A549 (cell line): ENCODE measurements around the gene UROC1. TPM values are rescaled to one million over a fixed set of nuclear protein-coding genes. Genes with fewer than 3 reads are reported as not detected.

Experiments used
- ATAC-seq, 2 experiments: fragments of 200-7000 bp in 1 of 2; fragments of >200 bp in 1 of 2; cut with Nextera tagmentation in 1 of 2; cut with Tn5 transposase in 1 of 2; 3 replicates each; pipeline versions ENCODE4 v1.8.0 to v1.9.1; 2018 to 2020; ENCODE audit warnings: mild to moderate bottlenecking in 1 of 2, moderate library complexity in 1 of 2
- CTCF ChIA-PET: fragments of 300-600 bp; sonication (Branson Sonifier 250); formaldehyde crosslinking; extraction: SDS; loops from one replicate; lab custom pipeline; 2021; ENCODE audit warnings: antibody characterized with exemption, inconsistent platforms; lab: Yijun Ruan, JAX
- POLR2A ChIA-PET: fragments of 350-600 bp; formaldehyde crosslinking; extraction: SDS; loops from one replicate; lab custom pipeline; 2021; ENCODE audit warnings: antibody characterized with exemption, inconsistent platforms; lab: Yijun Ruan, JAX
- DNase-seq, 2 experiments: peaks; one replicate each; pipeline versions ENCODE4 v3.0.0 to v3.0.0-alpha.2; 2011 to 2016; ENCODE audit warnings: low read depth in 1 of 2, low spot score in 1 of 2
- FAIRE-seq: peaks from 2 replicates; lab custom pipeline; 2011; peaks lifted over from hg19 to GRCh38; lab: Jason Lieb, UNC
- H3K27ac ChIP-seq, 2 experiments: fragments of >200 bp; sonication (Bioruptor Twin); formaldehyde crosslinking; 3 replicates each; pipeline ENCODE4 v1.5.1; 2016 to 2017
- H3K4me1 ChIP-seq: fragments of >200 bp; sonication (Bioruptor Twin); formaldehyde crosslinking; 3 replicates; pipeline ENCODE4 v1.6.1; 2016
- H3K4me2 ChIP-seq: fragments of >200 bp; sonication (Bioruptor Twin); formaldehyde crosslinking; 3 replicates; pipeline ENCODE4 v1.6.1; 2016
- H3K4me3 ChIP-seq: fragments of >200 bp; sonication (Bioruptor Twin); formaldehyde crosslinking; 3 replicates; pipeline ENCODE4 v1.5.1; 2016
- H3K9me3 ChIP-seq: fragments of >200 bp; sonication (Bioruptor Twin); formaldehyde crosslinking; 3 replicates; pipeline ENCODE4 v1.6.1; 2016
- BHLHE40 ChIP-seq: IDR thresholded peaks from 2 replicates; pipeline ENCODE4 v1.6.1; 2012; ENCODE audit warnings: low read depth, low read length, inconsistent platforms
- CHD2 ChIP-seq: fragments of 150-350 bp; IDR thresholded peaks from 2 replicates; pipeline ENCODE4 v1.6.1; 2014; ENCODE audit warnings: low read length; ENCODE audit not compliant: partially characterized antibody
- EHF ChIP-seq: fragments of 250-450 bp; sonication (Bioruptor Pico); IDR thresholded peaks from 2 replicates; pipeline ENCODE4 v1.5.0; 2020; ENCODE audit warnings: mild to moderate bottlenecking
- EHMT2 ChIP-seq: fragments of 200-600 bp; sonication (generic); IDR thresholded peaks from 2 replicates; pipeline ENCODE4 v1.6.1; 2016; ENCODE audit warnings: antibody characterized with exemption, low read depth, mild to moderate bottlenecking, moderate library complexity
- EP300 ChIP-seq, 2 experiments: fragments of >200 bp; sonication (Bioruptor Twin); formaldehyde crosslinking; IDR thresholded peaks; 2 replicates in 1 of 2; 3 replicates in 1 of 2; pipeline ENCODE4 v1.6.1; 2016 to 2017
- FOSB ChIP-seq: fragments of 250-450 bp; sonication (Bioruptor Pico); IDR thresholded peaks from 2 replicates; pipeline ENCODE4 v1.5.0; 2020; ENCODE audit warnings: mild to moderate bottlenecking, moderate library complexity
- GATA3 ChIP-seq: IDR thresholded peaks from 2 replicates; pipeline ENCODE4 v1.6.1; 2012; ENCODE audit warnings: borderline replicate concordance
- HDAC2 ChIP-seq: fragments of 200-600 bp; sonication (generic); IDR thresholded peaks from 2 replicates; pipeline ENCODE4 v1.6.1; 2016
- HOXA7 ChIP-seq: fragments of 250-450 bp; sonication (Bioruptor Pico); IDR thresholded peaks from 2 replicates; pipeline ENCODE4 v1.5.0; 2020; ENCODE audit warnings: mild to moderate bottlenecking, moderate library complexity
- HOXB5 ChIP-seq: fragments of 250-450 bp; sonication (Bioruptor Pico); IDR thresholded peaks from 2 replicates; pipeline ENCODE4 v1.5.0; 2020; ENCODE audit warnings: mild to moderate bottlenecking, moderate library complexity
- JUN ChIP-seq, 2 experiments: fragments of >200 bp; sonication (Bioruptor Twin); formaldehyde crosslinking; IDR thresholded peaks; 2 replicates in 1 of 2; 3 replicates in 1 of 2; pipeline ENCODE4 v1.6.1; 2016 to 2017
- KDM5A ChIP-seq: fragments of 200-600 bp; sonication (generic); IDR thresholded peaks from 2 replicates; pipeline ENCODE4 v1.6.1; 2016; ENCODE audit warnings: antibody characterized with exemption, mild to moderate bottlenecking
- MAFK ChIP-seq: fragments of 450-650 bp; IDR thresholded peaks from 2 replicates; pipeline ENCODE4 v1.6.1; 2014; ENCODE audit not compliant: partially characterized antibody
- MAZ ChIP-seq: fragments of 150-350 bp; IDR thresholded peaks from 2 replicates; pipeline ENCODE4 v1.6.1; 2014; ENCODE audit warnings: antibody characterized with exemption, low read depth, low read length, borderline replicate concordance
- NFE2L2 ChIP-seq: fragments of 150-350 bp; conservative IDR thresholded peaks from 2 replicates; pipeline ENCODE4 v1.6.1; 2014; ENCODE audit warnings: low read length
- NPAS2 ChIP-seq: fragments of 250-450 bp; sonication (Bioruptor Pico); IDR thresholded peaks from 2 replicates; pipeline ENCODE4 v1.8.0; 2022; ENCODE audit warnings: mild to moderate bottlenecking, moderate library complexity, borderline replicate concordance
- POLR2A ChIP-seq: IDR thresholded peaks from 2 replicates; pipeline ENCODE4 v1.6.1; 2012; ENCODE audit warnings: mild to moderate bottlenecking, low read length
- RARB ChIP-seq: fragments of 250-450 bp; sonication (Bioruptor Pico); IDR thresholded peaks from 2 replicates; pipeline ENCODE4 v1.8.0; 2021; ENCODE audit warnings: mild to moderate bottlenecking, moderate library complexity
- RCOR1 ChIP-seq: fragments of 150-350 bp; IDR thresholded peaks from 2 replicates; pipeline ENCODE4 v1.6.1; 2014; ENCODE audit warnings: antibody characterized with exemption, low read length, low read depth
- SMC3 ChIP-seq: fragments of >200 bp; sonication (Bioruptor Twin); formaldehyde crosslinking; IDR thresholded peaks from 3 replicates; pipeline ENCODE4 v1.6.1; 2018; ENCODE audit warnings: inconsistent platforms
- SREBF2 ChIP-seq: fragments of 450-650 bp; IDR thresholded peaks from 2 replicates; pipeline ENCODE4 v1.6.1; 2014; ENCODE audit warnings: mild to moderate bottlenecking, moderate library complexity
- ZSCAN20 ChIP-seq: fragments of 250-450 bp; sonication (Bioruptor Pico); IDR thresholded peaks from 2 replicates; pipeline ENCODE4 v1.8.0; 2022; ENCODE audit warnings: mild to moderate bottlenecking, moderate library complexity
- WGBS: methylation state at CpG from one replicate; pipeline ENCODE4 v1.1.6; 2017; ENCODE audit errors: missing lambda C conversion rate; 5-methylcytosine and 5-hydroxymethylcytosine counted together
- polyA plus RNA-seq, 4 experiments: library from polyadenylated mRNA; depleted of rRNA in 3 of 4; stranded (reverse); fragments of >200 nt; fragmentation: RNase III in 1 of 4; extraction: RNeasy Plus Mini Kit Qiagen cat#74134 plus additional on column Dnase treatment in 1 of 4; gene quantifications; 2 replicates in 3 of 4; 3 replicates in 1 of 4; pipeline ENCODE4 v1.2.3, GENCODE V29; 2011 to 2017
- TF ChIP-seq, protein P1 (sequence below): fragments of >200 bp; sonication (Bioruptor Twin); formaldehyde crosslinking; IDR thresholded peaks from 3 replicates; pipeline ENCODE4 v1.6.1; 2016
- TF ChIP-seq, protein P2 (sequence below): fragments of 450-650 bp; IDR thresholded peaks from 2 replicates; pipeline ENCODE4 v1.6.1; 2014; ENCODE audit warnings: antibody characterized with exemption
- TF ChIP-seq, protein P3 (sequence below): fragments of 200-600 bp; sonication (generic); IDR thresholded peaks from 2 replicates; pipeline ENCODE4 v1.6.1; 2016; ENCODE audit warnings: antibody characterized with exemption, mild to moderate bottlenecking, moderate library complexity
- TF ChIP-seq, protein P4 (sequence below): fragments of >200 bp; sonication (Bioruptor Twin); formaldehyde crosslinking; IDR thresholded peaks from 3 replicates; pipeline ENCODE4 v1.5.1; 2016

Gene UROC1
- polyA plus RNA-seq, 2 of the 4 experiments (the other 2 are of a cell fraction): not detected

GRCh38 chr3:126439346-126439967, 78.1 kb downstream of the UROC1 start (continued):
- TF ChIP-seq, protein P1, sequence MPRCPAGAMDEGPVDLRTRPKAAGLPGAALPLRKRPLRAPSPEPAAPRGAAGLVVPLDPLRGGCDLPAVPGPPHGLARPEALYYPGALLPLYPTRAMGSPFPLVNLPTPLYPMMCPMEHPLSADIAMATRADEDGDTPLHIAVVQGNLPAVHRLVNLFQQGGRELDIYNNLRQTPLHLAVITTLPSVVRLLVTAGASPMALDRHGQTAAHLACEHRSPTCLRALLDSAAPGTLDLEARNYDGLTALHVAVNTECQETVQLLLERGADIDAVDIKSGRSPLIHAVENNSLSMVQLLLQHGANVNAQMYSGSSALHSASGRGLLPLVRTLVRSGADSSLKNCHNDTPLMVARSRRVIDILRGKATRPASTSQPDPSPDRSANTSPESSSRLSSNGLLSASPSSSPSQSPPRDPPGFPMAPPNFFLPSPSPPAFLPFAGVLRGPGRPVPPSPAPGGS: no peak
- TF ChIP-seq FOSB (CRISPR knock-in tag) (no peak), SREBF2 (no peak), CHD2 (no peak), HOXA7 (CRISPR knock-in tag) (no peak), RCOR1 (no peak), GATA3 (no peak), EHF (CRISPR knock-in tag) (no peak)
- TF ChIP-seq, protein P2, sequence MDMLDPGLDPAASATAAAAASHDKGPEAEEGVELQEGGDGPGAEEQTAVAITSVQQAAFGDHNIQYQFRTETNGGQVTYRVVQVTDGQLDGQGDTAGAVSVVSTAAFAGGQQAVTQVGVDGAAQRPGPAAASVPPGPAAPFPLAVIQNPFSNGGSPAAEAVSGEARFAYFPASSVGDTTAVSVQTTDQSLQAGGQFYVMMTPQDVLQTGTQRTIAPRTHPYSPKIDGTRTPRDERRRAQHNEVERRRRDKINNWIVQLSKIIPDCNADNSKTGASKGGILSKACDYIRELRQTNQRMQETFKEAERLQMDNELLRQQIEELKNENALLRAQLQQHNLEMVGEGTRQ: no peak

- no peak for ATAC-seq
- TF ChIP-seq RARB (CRISPR knock-in tag): no peak
- no peak for TF ChIP-seq KDM5A
- TF ChIP-seq, protein P3, sequence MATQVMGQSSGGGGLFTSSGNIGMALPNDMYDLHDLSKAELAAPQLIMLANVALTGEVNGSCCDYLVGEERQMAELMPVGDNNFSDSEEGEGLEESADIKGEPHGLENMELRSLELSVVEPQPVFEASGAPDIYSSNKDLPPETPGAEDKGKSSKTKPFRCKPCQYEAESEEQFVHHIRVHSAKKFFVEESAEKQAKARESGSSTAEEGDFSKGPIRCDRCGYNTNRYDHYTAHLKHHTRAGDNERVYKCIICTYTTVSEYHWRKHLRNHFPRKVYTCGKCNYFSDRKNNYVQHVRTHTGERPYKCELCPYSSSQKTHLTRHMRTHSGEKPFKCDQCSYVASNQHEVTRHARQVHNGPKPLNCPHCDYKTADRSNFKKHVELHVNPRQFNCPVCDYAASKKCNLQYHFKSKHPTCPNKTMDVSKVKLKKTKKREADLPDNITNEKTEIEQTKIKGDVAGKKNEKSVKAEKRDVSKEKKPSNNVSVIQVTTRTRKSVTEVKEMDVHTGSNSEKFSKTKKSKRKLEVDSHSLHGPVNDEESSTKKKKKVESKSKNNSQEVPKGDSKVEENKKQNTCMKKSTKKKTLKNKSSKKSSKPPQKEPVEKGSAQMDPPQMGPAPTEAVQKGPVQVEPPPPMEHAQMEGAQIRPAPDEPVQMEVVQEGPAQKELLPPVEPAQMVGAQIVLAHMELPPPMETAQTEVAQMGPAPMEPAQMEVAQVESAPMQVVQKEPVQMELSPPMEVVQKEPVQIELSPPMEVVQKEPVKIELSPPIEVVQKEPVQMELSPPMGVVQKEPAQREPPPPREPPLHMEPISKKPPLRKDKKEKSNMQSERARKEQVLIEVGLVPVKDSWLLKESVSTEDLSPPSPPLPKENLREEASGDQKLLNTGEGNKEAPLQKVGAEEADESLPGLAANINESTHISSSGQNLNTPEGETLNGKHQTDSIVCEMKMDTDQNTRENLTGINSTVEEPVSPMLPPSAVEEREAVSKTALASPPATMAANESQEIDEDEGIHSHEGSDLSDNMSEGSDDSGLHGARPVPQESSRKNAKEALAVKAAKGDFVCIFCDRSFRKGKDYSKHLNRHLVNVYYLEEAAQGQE: no peak
- TF ChIP-seq MAZ: no peak
- TF ChIP-seq, protein P2: no peak
- no peak for TF ChIP-seq HOXB5 (CRISPR knock-in tag)
- TF ChIP-seq SMC3: no peak
- no peak for TF ChIP-seq HOXA7 (CRISPR knock-in tag)
- TF ChIP-seq POLR2A: no peak
- TF ChIP-seq MAFK: no peak
- no peak for TF ChIP-seq NPAS2 (CRISPR knock-in tag)
- TF ChIP-seq, protein P4, sequence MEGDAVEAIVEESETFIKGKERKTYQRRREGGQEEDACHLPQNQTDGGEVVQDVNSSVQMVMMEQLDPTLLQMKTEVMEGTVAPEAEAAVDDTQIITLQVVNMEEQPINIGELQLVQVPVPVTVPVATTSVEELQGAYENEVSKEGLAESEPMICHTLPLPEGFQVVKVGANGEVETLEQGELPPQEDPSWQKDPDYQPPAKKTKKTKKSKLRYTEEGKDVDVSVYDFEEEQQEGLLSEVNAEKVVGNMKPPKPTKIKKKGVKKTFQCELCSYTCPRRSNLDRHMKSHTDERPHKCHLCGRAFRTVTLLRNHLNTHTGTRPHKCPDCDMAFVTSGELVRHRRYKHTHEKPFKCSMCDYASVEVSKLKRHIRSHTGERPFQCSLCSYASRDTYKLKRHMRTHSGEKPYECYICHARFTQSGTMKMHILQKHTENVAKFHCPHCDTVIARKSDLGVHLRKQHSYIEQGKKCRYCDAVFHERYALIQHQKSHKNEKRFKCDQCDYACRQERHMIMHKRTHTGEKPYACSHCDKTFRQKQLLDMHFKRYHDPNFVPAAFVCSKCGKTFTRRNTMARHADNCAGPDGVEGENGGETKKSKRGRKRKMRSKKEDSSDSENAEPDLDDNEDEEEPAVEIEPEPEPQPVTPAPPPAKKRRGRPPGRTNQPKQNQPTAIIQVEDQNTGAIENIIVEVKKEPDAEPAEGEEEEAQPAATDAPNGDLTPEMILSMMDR: no peak
- TF ChIP-seq JUN (IDR thresholded peaks at IDR 0.05): no peak
- TF ChIP-seq EHMT2: no peak
- no peak for TF ChIP-seq CHD2
- TF ChIP-seq BHLHE40: no peak
- TF ChIP-seq EP300 (IDR thresholded peaks at IDR 0.05): no peak
- no peak for TF ChIP-seq ZSCAN20 (CRISPR knock-in tag)
- TF ChIP-seq NFE2L2: no peak
- TF ChIP-seq HDAC2: no peak
- CTCF ChIA-PET: interaction anchor here (0.8 to 1.1 kb wide), 3 partner anchors 9 to 239 kb away, joined by 3 read pairs; no protein-coding TSS in a partner anchor
- no peaks in the 10 kb centered on the region for H3K4me1 ChIP-seq
- 95% methylated on average over 10 of the region's 10 CpGs for WGBS
- no peak for FAIRE-seq
- H3K4me2 ChIP-seq: no peak overlapping the region
- H3K4me3 ChIP-seq: no peak overlapping the region
- no peak for DNase-seq
- POLR2A ChIA-PET: no interaction called here
- no peaks in the 10 kb centered on the region for H3K9me3 ChIP-seq
- no peak overlapping the region for H3K27ac ChIP-seq
Observed at GRCh38 chr3:126438746-126439145, 78.8 kb downstream of the UROC1 start.
